ENCODE measurements around the gene ADRA2B.
"Not testable (repeated sequence)": the region's sequence is repeated elsewhere in the genome, so short reads cannot be mapped to it uniquely, and the experiment has no call there.

The ADRA2B gene

DNA sequence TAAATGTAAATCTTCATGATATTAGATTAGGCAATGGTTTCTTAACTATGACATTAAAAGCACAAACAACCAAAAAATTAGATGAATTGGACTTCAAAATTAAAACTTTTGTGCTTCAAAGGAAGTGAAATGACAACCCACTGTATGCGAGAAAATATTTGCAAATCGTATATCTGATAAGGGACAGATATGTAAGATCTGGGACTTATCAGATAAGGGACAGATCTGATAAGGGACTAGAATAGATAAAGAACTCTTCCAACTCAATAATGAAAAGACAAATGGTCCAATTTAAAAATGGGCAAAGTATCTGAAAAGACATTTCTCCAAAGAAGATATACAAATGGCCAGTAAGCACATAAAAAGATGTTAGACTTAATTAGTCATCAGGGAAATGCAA lies 29.2 kb downstream of the ADRA2B start:
- ChIA-PET POLR2A (ENCODE audit: low non-redundant PET) (no interaction called here), CTCF (interaction anchor here (0.6 kb wide), 1 partner anchor 15 kb away, joined by 3 read pairs; no protein-coding TSS in a partner anchor)
- DNase-seq (ENCODE audit: low spot score) = no peak
- TF ChIP-seq, protein P1, sequence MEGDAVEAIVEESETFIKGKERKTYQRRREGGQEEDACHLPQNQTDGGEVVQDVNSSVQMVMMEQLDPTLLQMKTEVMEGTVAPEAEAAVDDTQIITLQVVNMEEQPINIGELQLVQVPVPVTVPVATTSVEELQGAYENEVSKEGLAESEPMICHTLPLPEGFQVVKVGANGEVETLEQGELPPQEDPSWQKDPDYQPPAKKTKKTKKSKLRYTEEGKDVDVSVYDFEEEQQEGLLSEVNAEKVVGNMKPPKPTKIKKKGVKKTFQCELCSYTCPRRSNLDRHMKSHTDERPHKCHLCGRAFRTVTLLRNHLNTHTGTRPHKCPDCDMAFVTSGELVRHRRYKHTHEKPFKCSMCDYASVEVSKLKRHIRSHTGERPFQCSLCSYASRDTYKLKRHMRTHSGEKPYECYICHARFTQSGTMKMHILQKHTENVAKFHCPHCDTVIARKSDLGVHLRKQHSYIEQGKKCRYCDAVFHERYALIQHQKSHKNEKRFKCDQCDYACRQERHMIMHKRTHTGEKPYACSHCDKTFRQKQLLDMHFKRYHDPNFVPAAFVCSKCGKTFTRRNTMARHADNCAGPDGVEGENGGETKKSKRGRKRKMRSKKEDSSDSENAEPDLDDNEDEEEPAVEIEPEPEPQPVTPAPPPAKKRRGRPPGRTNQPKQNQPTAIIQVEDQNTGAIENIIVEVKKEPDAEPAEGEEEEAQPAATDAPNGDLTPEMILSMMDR (conservative IDR thresholded peaks at IDR 0.05; ENCODE audit: low read depth) = no peak
- H3K27ac ChIP-seq = no peak overlapping the region

DNA sequence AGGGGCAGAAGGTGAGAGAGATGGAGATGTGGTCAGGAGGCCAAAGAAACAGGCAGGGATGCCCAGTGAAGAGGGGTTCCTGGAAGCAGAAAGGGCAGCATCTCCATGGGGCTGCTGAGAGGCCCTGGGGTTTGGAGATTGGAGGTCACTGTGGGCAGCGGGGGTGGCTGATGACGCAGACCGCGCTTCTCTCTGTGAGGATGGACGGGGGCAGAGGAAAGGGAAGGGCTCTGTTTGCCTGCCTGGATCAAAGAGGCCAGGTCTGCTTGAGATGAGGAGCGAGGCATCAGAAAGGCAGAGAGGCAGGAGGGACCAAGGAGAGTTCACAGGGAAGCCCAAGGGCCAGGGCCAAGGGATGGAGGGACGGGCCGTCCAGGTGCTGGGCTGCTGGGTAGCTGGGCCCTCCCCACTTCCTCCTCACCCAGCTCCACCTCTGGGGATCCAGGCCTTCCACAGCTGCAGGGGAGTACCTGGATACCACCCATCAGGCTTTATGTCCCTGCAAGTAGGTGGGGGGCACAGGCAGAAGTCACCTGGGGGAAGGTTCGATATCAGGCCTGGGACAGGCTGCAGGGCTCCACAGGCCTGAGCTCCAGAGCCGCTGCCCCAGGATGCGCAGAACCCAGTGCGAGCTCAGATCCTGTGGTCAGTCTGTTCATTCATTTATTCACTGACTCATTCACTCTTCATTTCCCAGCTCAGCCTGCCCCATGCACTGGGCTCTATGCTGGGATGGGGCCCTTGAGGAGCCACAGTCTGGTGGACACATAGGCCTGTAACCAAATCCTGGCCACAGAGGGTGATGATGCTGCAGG lies 30.6 kb downstream of the ADRA2B start:
- DNase-seq (ENCODE audit: low spot score) = no peak
- ChIA-PET CTCF (no interaction called here), POLR2A (ENCODE audit: low non-redundant PET) (no interaction called here)
- TF ChIP-seq, protein P1 (conservative IDR thresholded peaks at IDR 0.05; ENCODE audit: low read depth) = no peak
- no peak overlapping the region for H3K27ac ChIP-seq

DNA sequence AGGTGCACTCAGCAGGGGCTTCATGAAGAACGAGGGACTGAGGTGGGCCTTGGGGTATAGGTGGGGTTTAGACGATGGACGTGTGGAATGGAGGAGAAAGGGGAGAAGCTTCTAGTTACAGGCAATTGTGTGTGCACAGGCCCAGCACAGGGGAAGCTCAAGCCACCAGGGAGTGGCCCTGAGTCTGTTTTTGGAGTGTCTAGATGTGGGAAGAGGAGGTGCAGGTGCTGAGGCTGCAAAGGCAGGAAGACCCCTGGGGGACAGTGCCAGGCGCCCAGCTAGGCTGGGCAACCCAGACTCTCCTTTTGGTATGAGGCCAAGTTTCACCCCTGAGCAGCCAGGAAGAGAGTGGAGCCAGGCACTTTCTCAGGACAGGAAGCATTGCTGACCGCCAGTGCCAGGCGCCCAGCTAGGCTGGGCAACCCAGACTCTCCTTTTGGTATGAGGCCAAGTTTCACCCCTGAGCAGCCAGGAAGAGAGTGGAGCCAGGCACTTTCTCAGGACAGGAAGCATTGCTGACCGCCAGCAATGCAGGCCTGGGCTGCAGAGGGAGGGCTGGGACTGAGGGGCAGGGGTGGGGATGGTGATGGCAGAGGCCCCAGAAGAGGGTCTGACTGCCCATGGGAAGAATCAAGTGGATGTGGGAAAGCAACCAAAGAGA lies 31.4 kb downstream of the ADRA2B start:
- POLR2A ChIA-PET (ENCODE audit: low non-redundant PET); DNase-seq (ENCODE audit: low spot score); H3K27ac ChIP-seq; CTCF ChIA-PET: not testable (repeated sequence)

DNA sequence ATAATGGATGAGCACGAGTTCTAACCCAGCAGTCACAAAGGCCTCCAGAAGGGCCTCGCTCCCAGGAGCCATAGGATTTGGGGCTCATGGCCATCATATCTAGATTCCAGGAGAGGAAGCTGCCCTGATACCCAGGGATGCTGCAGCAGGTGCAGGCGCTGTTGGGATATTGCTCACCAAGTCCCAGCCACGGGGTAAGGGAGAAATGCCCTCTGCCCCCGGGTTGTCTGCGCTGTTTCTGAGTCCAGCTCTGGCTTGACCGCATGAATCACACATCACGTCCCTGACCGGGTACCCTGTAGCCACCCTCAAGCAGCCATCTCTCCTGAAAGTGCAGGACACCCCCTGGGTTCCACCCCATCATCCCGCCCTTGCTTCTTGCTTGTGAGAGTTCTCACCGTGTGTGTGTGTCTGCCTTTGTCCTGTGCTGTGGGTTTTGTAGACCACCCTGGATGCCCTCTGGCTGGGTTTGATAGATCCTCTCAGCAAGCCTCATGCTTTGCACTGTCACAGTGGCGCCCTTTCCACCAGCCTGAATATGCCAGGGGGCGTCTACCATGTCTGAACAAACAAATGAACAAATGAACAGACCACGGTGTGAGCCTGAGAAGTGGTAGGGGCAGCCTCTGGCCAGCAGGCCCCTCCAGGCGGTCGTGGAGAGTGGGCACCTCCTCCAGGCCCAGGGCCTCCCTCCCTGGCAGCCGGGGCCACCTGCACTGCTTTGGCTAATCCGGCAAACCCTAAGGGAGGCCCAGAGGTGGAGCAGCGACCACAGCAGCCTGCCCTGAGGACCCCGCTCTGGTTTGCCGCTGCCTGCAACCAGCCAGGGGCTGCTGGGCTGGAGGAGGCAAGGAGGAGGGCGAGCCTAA lies 32.1 kb downstream of the ADRA2B start:
- TF ChIP-seq, protein P1 (conservative IDR thresholded peaks at IDR 0.05; ENCODE audit: low read depth) = no peak
- ChIA-PET POLR2A (ENCODE audit: low non-redundant PET) (no interaction called here), CTCF (no interaction called here)
- DNase-seq (ENCODE audit: low spot score) = no peak
- no peak overlapping the region for H3K27ac ChIP-seq

DNA sequence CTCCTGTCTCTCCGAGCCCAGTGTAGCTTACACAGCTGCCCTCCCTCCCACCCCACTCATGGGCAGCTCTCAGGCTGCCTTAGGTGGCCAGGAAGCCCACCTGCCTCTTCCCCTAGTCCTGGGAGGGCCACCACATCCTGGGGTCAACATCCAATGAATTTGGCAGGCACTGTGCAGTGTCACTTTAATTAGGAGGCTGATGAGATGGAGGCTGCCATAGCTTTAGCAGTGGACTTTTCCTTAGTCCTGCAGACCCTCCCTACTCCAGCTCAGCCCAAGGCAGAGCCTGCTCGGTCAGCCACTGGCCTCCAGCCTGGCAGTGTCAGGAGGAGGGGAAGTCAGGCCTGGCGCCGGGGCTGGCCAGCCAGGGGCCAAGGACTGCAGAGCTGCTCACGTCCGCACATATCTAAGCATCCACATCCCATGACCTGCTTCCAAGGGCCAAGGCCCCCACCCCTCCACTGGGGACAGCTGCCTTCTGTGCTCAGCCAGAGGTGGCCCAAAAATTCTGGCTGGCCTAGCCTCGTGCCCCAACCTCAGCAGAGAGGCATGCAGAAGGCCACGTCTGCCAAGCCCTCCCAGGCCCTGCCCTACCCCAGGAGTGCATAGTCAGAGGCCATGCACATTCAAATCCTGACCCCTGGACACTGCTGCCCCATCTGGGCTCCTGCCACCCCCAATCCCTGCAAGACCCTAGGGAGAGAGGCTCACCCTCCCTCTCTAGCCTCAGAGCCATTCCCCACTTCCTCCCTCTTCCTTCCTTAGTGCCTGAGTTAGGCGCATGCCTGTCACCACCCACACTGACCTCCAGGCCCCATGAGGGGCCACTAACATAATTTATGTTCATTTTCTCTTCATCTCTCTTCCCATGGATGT lies 33.1 kb downstream of the ADRA2B start:
- TF ChIP-seq, protein P1 (conservative IDR thresholded peaks at IDR 0.05; ENCODE audit: low read depth) = no peak
- DNase-seq (ENCODE audit: low spot score) = no peak
- ChIA-PET POLR2A (ENCODE audit: low non-redundant PET) (no interaction called here), CTCF (no interaction called here)
- no peak overlapping the region for H3K27ac ChIP-seq

DNA sequence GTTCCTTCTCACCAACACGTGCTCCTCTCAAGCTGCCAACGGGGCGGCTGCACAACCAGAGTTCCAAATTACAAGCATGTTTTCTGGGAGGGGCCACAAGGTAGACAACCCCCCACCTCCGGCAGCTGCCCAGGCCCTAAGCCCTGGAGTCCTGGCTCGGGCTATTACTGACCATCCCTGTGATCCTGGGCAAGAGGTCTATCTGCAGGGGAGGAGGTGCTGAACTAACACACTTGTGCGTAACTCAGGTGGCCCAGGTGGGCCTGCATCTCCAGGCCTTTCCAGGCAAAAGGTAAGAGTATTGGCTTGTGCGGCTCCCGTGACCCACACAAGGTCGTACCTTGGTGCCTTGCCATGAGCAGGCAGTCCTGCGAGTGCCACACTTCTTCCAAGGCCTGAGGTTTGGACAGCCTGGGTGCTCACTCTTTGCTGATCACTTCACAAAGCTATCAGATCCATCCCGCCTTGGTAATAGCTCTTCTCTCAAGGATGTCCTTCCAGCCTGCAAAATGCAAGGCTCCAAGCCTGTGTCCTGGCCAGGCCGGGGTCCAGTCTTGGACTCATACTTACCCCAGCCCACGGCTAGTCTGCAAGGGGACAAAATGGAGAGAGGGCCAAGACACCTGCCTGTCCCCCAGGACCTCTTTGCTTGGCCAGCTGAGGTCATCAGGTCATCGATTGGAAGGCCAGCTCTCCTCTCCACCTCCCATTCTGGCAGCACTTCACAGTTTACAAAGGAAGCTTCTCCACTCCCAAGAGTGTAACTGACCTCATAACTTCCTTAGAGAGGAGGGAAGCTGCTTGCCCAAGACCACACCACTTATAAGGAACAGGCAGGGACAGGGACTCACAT lies 33.9 kb downstream of the ADRA2B start:
- no peak overlapping the region for H3K27ac ChIP-seq
- DNase-seq (ENCODE audit: low spot score) = no peak
- ChIA-PET POLR2A (ENCODE audit: low non-redundant PET) (no interaction called here), CTCF (no interaction called here)
- TF ChIP-seq, protein P1 (conservative IDR thresholded peaks at IDR 0.05; ENCODE audit: low read depth) = no peak
